Right lobe of liver (tissue), 6 donors: ENCODE results near the gene GLTP. TPM values are rescaled to one million over a fixed set of nuclear protein-coding genes. Genes with fewer than 3 reads are reported as not detected.

Experiments used
- ATAC-seq, 4 donors: fragments of 200-7000 bp; cut with Tn5 transposase; one replicate each; pipeline ENCODE4 v1.9.1; 2020; ENCODE audit warnings: mild to moderate bottlenecking in 4 of 4, moderate library complexity in 4 of 4
- DNase-seq, 3 donors: peaks; one replicate each; pipeline ENCODE4 v3.0.0-alpha.2; 2020
- H3K27ac ChIP-seq, 3 donors: fragments of 200-600 bp; one replicate each; pipeline ENCODE4 v1.8.0; 2022
- H3K27me3 ChIP-seq, 2 donors: fragments of 200-600 bp; one replicate each; pipeline ENCODE4 v1.8.0; 2022
- H3K36me3 ChIP-seq, 4 donors: fragments of 200-600 bp; sonication (generic) in 1 of 4; one replicate each; pipeline versions ENCODE4 v1.5.1 to v1.8.0; 2017 to 2022; ENCODE audit warnings: control low read depth in 1 of 4
- H3K4me1 ChIP-seq, 4 donors: fragments of 200-600 bp; sonication (generic) in 1 of 4; one replicate each; pipeline versions ENCODE4 v1.5.1 to v1.8.0; 2017 to 2022; ENCODE audit warnings: control low read depth in 1 of 4
- H3K4me3 ChIP-seq, 3 donors: fragments of 200-600 bp; one replicate each; pipeline ENCODE4 v1.8.0; 2022
- H3K9me3 ChIP-seq, 4 donors: fragments of 200-600 bp; sonication (generic) in 1 of 4; one replicate each; pipeline versions ENCODE4 v1.5.1 to v1.8.0; 2017 to 2022; ENCODE audit warnings: control low read depth in 1 of 4
- POLR2A ChIP-seq: fragments of 450-650 bp; IDR thresholded peaks from one replicate; pipeline ENCODE4 v1.6.1; 2017; ENCODE audit warnings: antibody characterized with exemption, mild to moderate bottlenecking
- WGBS: methylation state at CpG from one replicate; pipeline ENCODE4 v1.1.6; 2018; ENCODE audit warnings: low coverage, low lambda C conversion rate; ENCODE audit not compliant: insufficient coverage; ENCODE audit errors: missing lambda C conversion rate; 5-methylcytosine and 5-hydroxymethylcytosine counted together
- intact Hi-C, 2 donors: fragments of 100-400 bp; cut with DNase I; formaldehyde crosslinking; loops; one replicate each; pipeline versions ENCODE4 v1.11.2 to v1.14.1; 2022
- total RNA-seq, 6 experiments: library from RNA; depleted of rRNA in 2 of 6; stranded (reverse); fragments of >200 nt in 2 of 6; fragmentation: NEBNext Ultra II Directional in 3 of 6; extraction: Animal tissue kit (Norgen Biotek cat#: 25700) in 3 of 6; gene quantifications; one replicate each; pipeline versions ENCODE4 v1.1.0 to v1.2.4, GENCODE V29; 2016 to 2023
- TF ChIP-seq, protein P1 (sequence below), 4 donors: fragments of 200-600 bp in 3 of 4; fragments of 450-650 bp in 1 of 4; IDR thresholded peaks; one replicate each; pipeline versions ENCODE4 v1.5.1 to v1.8.0; 2016 to 2022; ENCODE audit warnings: antibody characterized with exemption in 4 of 4, mild to moderate bottlenecking in 2 of 4
- donor health status: DM: no; HTN: yes; CAD: no.
- donor health status: DM: no; HTN: no; CAD: no.
- donor health status: DM: no; HTN: no; CAD: no.
- donor health status: DM: no; HTN: yes; CAD: no.
- donor health status: DM: no; HTN: yes; CAD: no.

The GLTP gene
- total RNA-seq, 6 experiments from 2014 or later, result 9.8 to 20.8 (median 13.6) TPM

DNA sequence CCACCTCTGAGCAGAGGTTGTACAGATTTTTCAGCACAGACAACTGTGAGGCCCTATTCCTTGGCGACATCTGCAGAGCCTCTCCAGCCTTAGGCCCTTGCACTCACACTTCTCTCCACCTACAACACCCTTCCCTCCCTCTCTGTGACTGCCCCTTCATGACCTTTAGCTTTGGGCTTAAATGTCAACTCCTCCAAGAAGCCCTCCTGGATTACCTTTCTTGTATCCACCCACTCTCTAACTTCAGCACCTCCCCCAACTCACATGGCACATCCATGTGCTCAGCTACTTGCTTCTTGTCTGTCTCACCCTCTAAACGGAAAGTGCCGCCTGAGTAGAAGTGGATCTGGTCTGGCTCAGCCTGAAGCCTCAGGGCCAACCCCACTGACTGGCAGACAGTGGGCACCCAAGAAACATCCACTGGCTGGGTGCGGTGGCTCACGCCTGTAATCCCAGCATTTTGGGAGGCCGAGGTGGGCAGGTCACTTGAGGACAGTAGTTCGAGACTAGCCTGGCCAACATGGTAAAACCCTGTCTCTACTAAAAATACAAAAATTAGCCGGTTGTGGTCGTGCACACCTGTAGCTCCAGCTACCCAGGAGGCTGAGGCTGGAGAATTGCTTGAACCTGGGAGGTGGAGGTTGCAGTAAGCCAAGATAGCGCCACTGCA is 69.3 kb downstream of the GLTP start:
- 96% methylated on average over 8 of the region's 10 CpGs for WGBS
- ATAC-seq, result no peak
- Histone ChIP-seq H3K27me3 (no peaks in the 10 kb centered on the region), H3K4me1 (no peaks in the 10 kb centered on the region), H3K9me3 (no peaks in the 10 kb centered on the region), H3K4me3 (no peak overlapping the region), H3K27ac (no peak overlapping the region), H3K36me3 (peaks cover 0 to 14% (median 0%) of the 10 kb centered on the region in 4 donors)
- TF ChIP-seq POLR2A, result no peak
- TF ChIP-seq, protein P1, sequence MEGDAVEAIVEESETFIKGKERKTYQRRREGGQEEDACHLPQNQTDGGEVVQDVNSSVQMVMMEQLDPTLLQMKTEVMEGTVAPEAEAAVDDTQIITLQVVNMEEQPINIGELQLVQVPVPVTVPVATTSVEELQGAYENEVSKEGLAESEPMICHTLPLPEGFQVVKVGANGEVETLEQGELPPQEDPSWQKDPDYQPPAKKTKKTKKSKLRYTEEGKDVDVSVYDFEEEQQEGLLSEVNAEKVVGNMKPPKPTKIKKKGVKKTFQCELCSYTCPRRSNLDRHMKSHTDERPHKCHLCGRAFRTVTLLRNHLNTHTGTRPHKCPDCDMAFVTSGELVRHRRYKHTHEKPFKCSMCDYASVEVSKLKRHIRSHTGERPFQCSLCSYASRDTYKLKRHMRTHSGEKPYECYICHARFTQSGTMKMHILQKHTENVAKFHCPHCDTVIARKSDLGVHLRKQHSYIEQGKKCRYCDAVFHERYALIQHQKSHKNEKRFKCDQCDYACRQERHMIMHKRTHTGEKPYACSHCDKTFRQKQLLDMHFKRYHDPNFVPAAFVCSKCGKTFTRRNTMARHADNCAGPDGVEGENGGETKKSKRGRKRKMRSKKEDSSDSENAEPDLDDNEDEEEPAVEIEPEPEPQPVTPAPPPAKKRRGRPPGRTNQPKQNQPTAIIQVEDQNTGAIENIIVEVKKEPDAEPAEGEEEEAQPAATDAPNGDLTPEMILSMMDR (IDR thresholded peaks at IDR 0.05), result no peak
- DNase-seq, result no peak
- intact Hi-C loops, result no loop called here

DNA sequence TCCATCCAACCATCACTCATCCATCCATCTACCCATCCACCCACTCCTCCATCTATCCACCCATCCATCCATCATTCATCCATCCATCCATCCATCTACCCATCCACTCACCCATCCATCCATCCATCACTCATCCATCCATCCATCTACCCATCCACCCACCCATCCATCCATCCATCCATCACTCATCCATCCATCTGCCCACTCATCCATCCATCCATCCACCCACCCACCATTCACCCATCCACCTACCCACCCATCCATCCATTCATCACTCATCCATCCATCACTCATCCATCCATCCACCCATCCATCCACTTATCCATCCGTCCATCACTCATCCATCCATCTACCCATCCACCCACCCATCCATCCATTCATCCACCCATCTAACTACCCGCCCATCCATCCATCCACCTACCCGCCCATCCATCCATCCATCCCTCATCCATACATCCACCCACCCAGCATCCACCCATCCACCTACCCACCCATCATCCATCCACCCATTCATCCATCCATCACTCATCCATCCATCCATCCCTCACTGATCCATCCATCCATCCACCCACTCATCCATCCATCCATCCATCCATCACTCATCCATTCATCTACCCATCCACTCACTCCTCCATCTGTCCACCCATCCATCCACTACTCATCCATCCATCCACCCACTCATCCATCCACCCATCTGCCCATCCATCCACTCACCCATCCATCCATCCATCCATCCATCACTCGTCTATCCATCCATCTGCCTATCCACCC is 71.3 kb downstream of the GLTP start:
- ATAC-seq, result no peak
- peaks cover 0 to 17% (median 0%) of the 10 kb centered on the region in 4 donors for H3K36me3 ChIP-seq
- no peaks in the 10 kb centered on the region for H3K27me3 ChIP-seq
- peaks cover 0 to 4% (median 0%) of the 10 kb centered on the region in 4 donors for H3K4me1 ChIP-seq
- no peaks in the 10 kb centered on the region for H3K9me3 ChIP-seq
- WGBS, result 81% methylated on average over 4 of the region's 4 CpGs
- H3K27ac ChIP-seq, result no peak overlapping the region
- no peak overlapping the region for H3K4me3 ChIP-seq
- intact Hi-C loops, result loop anchor here in 1 of 2 donors (5.0 kb wide), 1 partner anchor 33 kb away; no protein-coding TSS in a partner anchor
- DNase-seq, result no peak
- no peak for TF ChIP-seq POLR2A
- TF ChIP-seq, protein P1 (IDR thresholded peaks at IDR 0.05), result no peak

DNA sequence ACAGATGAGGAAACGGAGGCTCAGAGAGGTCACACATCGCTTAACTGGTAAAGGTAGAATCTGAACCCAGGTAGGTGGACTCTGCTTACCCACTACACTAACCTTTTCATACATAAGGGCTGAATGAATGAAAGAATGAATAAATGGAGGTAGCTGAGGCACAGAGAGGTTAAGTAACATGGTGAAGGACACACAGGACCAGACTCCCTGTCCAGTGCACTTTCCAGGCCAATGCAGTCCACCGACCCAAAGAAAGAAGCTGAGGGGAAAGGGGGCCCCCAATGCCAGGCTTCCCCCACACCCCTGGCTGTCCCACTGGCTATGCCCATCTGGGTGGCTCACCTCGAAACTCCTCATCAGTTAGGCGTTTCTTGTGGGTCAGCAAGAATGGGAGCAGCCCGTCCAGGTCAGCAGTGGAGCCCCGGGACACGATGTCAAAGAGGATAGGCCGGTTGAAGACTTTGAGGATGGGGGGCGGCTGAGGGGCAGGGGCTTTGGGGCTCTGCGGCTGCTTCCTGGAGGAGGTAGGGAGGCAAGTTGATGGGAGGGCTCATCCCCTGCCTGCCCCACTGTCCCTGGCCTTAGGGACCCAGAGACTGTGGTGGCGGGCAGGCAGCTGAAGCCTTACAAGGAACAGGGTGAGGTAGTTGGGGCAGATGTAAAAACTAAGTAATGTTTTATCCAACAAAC is 72.2 kb downstream of the GLTP start:
- H3K27ac ChIP-seq, result no peak overlapping the region
- WGBS, result 100% methylated on average over 1 of the region's 12 CpGs
- peaks cover 0 to 4% (median 0%) of the 10 kb centered on the region in 4 donors for H3K4me1 ChIP-seq
- DNase-seq (no peak), ATAC-seq (no peak)
- TF ChIP-seq, protein P1 (IDR thresholded peaks at IDR 0.05), result no peak
- TF ChIP-seq POLR2A, result no peak
- no peak overlapping the region for H3K4me3 ChIP-seq
- H3K36me3 ChIP-seq, result peaks cover 0 to 17% (median 0%) of the 10 kb centered on the region in 4 donors
- no peaks in the 10 kb centered on the region for H3K9me3 ChIP-seq
- H3K27me3 ChIP-seq, result no peaks in the 10 kb centered on the region
- intact Hi-C loops, result loop anchor here (2.0 to 5.0 kb wide), 2 partner anchors 34 to 37 kb away; no protein-coding TSS in a partner anchor
